ENCODE results near the gene ADSL. TPM values are rescaled to one million over a fixed set of nuclear protein-coding genes. Genes with fewer than 3 reads are reported as not detected.

The ADSL gene
- total RNA-seq, 1 donor from 2014 or later = 135 TPM

- Mint-ChIP-seq H3K9me3 (no peaks in the 10 kb centered on the region), H3K4me3 (no peak overlapping the region), H3K36me3 (peaks cover 9% of the 10 kb centered on the region), H3K27me3 (ENCODE audit: insufficient read depth, low read depth) (peaks cover 7% of the 10 kb centered on the region), H3K4me1 (peaks cover 22% of the 10 kb centered on the region), H3K27ac (no peak overlapping the region)
- Histone ChIP-seq H3K27me3 (no peaks in the 10 kb centered on the region), H3K79me2 (ENCODE audit: low read depth) (peaks cover 11% of the 10 kb centered on the region), H3F3A (ENCODE audit: low read depth) (no peaks in the 10 kb centered on the region), H4K20me1 (ENCODE audit: low read depth) (peaks cover 47% of the 10 kb centered on the region), H3K9ac (no peak overlapping the region), H3K4me3 (no peak overlapping the region), H3K4me1 (peaks cover 7% of the 10 kb centered on the region), H3K27ac (no peak overlapping the region), H2AFZ (replicated peaks) (no peak overlapping the region), H3K9me3 (ENCODE audit: low read depth) (no peaks in the 10 kb centered on the region), H3K4me2 (no peak overlapping the region), H3K36me3 (no peaks in the 10 kb centered on the region)
- TF ChIP-seq CTCF (IDR thresholded peaks at IDR 0.05) = no peak
- TF ChIP-seq EZH2 (IDR thresholded peaks at IDR 0.05) = no peak
- TF ChIP-seq EZH2phosphoT487 (IDR thresholded peaks at IDR 0.05) = no peak
- no peak for DNase-seq (ENCODE audit: low spot score)
These were observed 41.9 kb downstream of the ADSL start for GRCh38 chr22:40388231-40388630.

- Histone ChIP-seq H3K79me2 (ENCODE audit: low read depth) (peaks cover 10% of the 10 kb centered on the region), H3K27me3 (no peaks in the 10 kb centered on the region), H3K36me3 (no peaks in the 10 kb centered on the region), H3K4me3 (no peak overlapping the region), H3K9me3 (ENCODE audit: low read depth) (no peaks in the 10 kb centered on the region), H4K20me1 (ENCODE audit: low read depth) (peaks cover 35% of the 10 kb centered on the region), H3K4me2 (no peak overlapping the region), H3K4me1 (no peaks in the 10 kb centered on the region), H3F3A (ENCODE audit: low read depth) (no peaks in the 10 kb centered on the region), H2AFZ (replicated peaks) (no peak overlapping the region), H3K9ac (no peak overlapping the region), H3K27ac (no peak overlapping the region)
- no peak overlapping the region for H3K4me3 Mint-ChIP-seq
- DNase-seq (ENCODE audit: low spot score) = no peak
- no peaks in the 10 kb centered on the region for H3K9me3 Mint-ChIP-seq
- H3K27ac Mint-ChIP-seq = no peak overlapping the region
- TF ChIP-seq CTCF (IDR thresholded peaks at IDR 0.05) (no peak), EZH2phosphoT487 (IDR thresholded peaks at IDR 0.05) (no peak), EZH2 (IDR thresholded peaks at IDR 0.05) (no peak)
- H3K36me3 Mint-ChIP-seq = peaks cover 12% of the 10 kb centered on the region
- H3K4me1 Mint-ChIP-seq = peaks cover 15% of the 10 kb centered on the region
- H3K27me3 Mint-ChIP-seq (ENCODE audit: insufficient read depth, low read depth) = peaks cover 3% of the 10 kb centered on the region
These were observed 45.1 kb downstream of the ADSL start for GRCh38 chr22:40391417-40391816.

- peaks cover 8% of the 10 kb centered on the region for H3K4me1 ChIP-seq
- peaks cover 12% of the 10 kb centered on the region for H3K36me3 Mint-ChIP-seq
- peaks cover 30% of the 10 kb centered on the region for H4K20me1 ChIP-seq (ENCODE audit: low read depth)
- peaks cover 4% of the 10 kb centered on the region for H3F3A ChIP-seq (ENCODE audit: low read depth)
- no peak overlapping the region for H3K27ac ChIP-seq
- no peak overlapping the region for H2AFZ ChIP-seq (replicated peaks)
- H3K4me2 ChIP-seq = no peak overlapping the region
- H3K9me3 Mint-ChIP-seq = no peaks in the 10 kb centered on the region
- no peak for TF ChIP-seq EZH2 (IDR thresholded peaks at IDR 0.05)
- no peak for TF ChIP-seq CTCF (IDR thresholded peaks at IDR 0.05)
- TF ChIP-seq EZH2phosphoT487 (IDR thresholded peaks at IDR 0.05) = no peak
- H3K9ac ChIP-seq = no peak overlapping the region
- no peaks in the 10 kb centered on the region for H3K9me3 ChIP-seq (ENCODE audit: low read depth)
- H3K27me3 Mint-ChIP-seq (ENCODE audit: insufficient read depth, low read depth) = peaks cover 3% of the 10 kb centered on the region
- H3K79me2 ChIP-seq (ENCODE audit: low read depth) = peaks cover 10% of the 10 kb centered on the region
- no peaks in the 10 kb centered on the region for H3K36me3 ChIP-seq
- H3K4me3 ChIP-seq = no peak overlapping the region
- H3K4me3 Mint-ChIP-seq = no peak overlapping the region
- H3K27me3 ChIP-seq = no peaks in the 10 kb centered on the region
- no peak overlapping the region for H3K27ac Mint-ChIP-seq
- DNase-seq (ENCODE audit: low spot score) = no peak
- H3K4me1 Mint-ChIP-seq = peaks cover 25% of the 10 kb centered on the region
These were observed 46.3 kb downstream of the ADSL start for GRCh38 chr22:40392618-40393017.
